Activated CD8-positive, alpha-beta T cell treated with anti-CD3 and anti-CD28 coated beads for 36 hours (primary cell): Measurements from ENCODE around the gene STKLD1. TPM values are rescaled to one million over a fixed set of nuclear protein-coding genes. Genes with fewer than 3 reads are reported as not detected.

ENCODE experiments used
- ATAC-seq: fragments of 200-7000 bp; cut with Tn5 transposase; one replicate; pipeline ENCODE4 v1.10.0; 2021; ENCODE audit warnings: mild to moderate bottlenecking, moderate library complexity
- CTCF ChIA-PET: fragments of 350-600 bp; sonication (Branson Sonifier 250); formaldehyde crosslinking; loops from one replicate; lab custom pipeline; 2021; ENCODE audit warnings: antibody characterized with exemption; lab: Charles Lee
- POLR2A ChIA-PET: fragments of 350-600 bp; sonication (Branson Sonifier 250); formaldehyde crosslinking; loops from one replicate; lab custom pipeline; 2021; ENCODE audit warnings: antibody characterized with exemption; lab: Charles Lee
- DNase-seq: peaks from one replicate; pipeline ENCODE4 v3.0.0-alpha.2; 2020
- H3K27ac Mint-ChIP-seq: one replicate; pipeline ENCODE4 v1.8.0; 2021; ENCODE audit warnings: mild to moderate bottlenecking, mixed read lengths
- H3K27me3 Mint-ChIP-seq: one replicate; pipeline ENCODE4 v1.8.0; 2021; ENCODE audit warnings: mixed read lengths
- H3K36me3 Mint-ChIP-seq: one replicate; pipeline ENCODE4 v1.8.0; 2021; ENCODE audit warnings: low read depth, mixed read lengths
- H3K4me1 Mint-ChIP-seq: one replicate; pipeline ENCODE4 v1.8.0; 2021; ENCODE audit warnings: low read depth, mixed read lengths
- H3K4me3 Mint-ChIP-seq: one replicate; pipeline ENCODE4 v1.8.0; 2021; ENCODE audit warnings: mild to moderate bottlenecking, moderate library complexity, mixed read lengths
- H3K9me3 Mint-ChIP-seq: one replicate; pipeline ENCODE4 v1.8.0; 2021; ENCODE audit warnings: mixed read lengths
- intact Hi-C: fragments of 100-400 bp; cut with micrococcal nuclease; formaldehyde crosslinking; loops from one replicate; pipeline ENCODE4 v1.10.0; 2022
- total RNA-seq, 2 experiments: library from RNA; stranded (reverse); gene quantifications; one replicate each; pipeline ENCODE4 v1.2.3, GENCODE V29; 2021
- TF ChIP-seq, protein P1 (sequence below): fragments of 200-600 bp; IDR thresholded peaks from one replicate; pipeline ENCODE4 v1.8.0; 2022; ENCODE audit warnings: antibody characterized with exemption, mild to moderate bottlenecking

The STKLD1 gene
- total RNA-seq, 2 experiments from 2014 or later = 0.45 to 0.52 TPM

- DNase-seq = no peak
- H3K27ac Mint-ChIP-seq = peak overlapping the region; percentile 98
- no peaks in the 10 kb centered on the region for H3K9me3 Mint-ChIP-seq
- intact Hi-C loops = no loop called here
- POLR2A ChIA-PET = interaction anchor here (1.5 to 28.8 kb wide), 2 partner anchors 9 to 19 kb away, joined by 5 to 872 read pairs; partner anchors contain the start of genes MED22, RPL7A, SURF1 and SURF2
- peak overlapping the region; percentile 79 for H3K4me3 Mint-ChIP-seq
- TF ChIP-seq, protein P1, sequence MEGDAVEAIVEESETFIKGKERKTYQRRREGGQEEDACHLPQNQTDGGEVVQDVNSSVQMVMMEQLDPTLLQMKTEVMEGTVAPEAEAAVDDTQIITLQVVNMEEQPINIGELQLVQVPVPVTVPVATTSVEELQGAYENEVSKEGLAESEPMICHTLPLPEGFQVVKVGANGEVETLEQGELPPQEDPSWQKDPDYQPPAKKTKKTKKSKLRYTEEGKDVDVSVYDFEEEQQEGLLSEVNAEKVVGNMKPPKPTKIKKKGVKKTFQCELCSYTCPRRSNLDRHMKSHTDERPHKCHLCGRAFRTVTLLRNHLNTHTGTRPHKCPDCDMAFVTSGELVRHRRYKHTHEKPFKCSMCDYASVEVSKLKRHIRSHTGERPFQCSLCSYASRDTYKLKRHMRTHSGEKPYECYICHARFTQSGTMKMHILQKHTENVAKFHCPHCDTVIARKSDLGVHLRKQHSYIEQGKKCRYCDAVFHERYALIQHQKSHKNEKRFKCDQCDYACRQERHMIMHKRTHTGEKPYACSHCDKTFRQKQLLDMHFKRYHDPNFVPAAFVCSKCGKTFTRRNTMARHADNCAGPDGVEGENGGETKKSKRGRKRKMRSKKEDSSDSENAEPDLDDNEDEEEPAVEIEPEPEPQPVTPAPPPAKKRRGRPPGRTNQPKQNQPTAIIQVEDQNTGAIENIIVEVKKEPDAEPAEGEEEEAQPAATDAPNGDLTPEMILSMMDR = no peak
- peaks cover 84% of the 10 kb centered on the region for H3K36me3 Mint-ChIP-seq
- CTCF ChIA-PET = interaction anchor here (1.1 kb wide), 1 partner anchor 17 kb away, joined by 4 read pairs; no protein-coding TSS in a partner anchor
- ATAC-seq = no peak
- H3K4me1 Mint-ChIP-seq = peaks cover 61% of the 10 kb centered on the region
- H3K27me3 Mint-ChIP-seq = no peaks in the 10 kb centered on the region
Measured at GRCh38 chr9:133368249-133368881, 7.8 kb upstream of the STKLD1 start.

DNA sequence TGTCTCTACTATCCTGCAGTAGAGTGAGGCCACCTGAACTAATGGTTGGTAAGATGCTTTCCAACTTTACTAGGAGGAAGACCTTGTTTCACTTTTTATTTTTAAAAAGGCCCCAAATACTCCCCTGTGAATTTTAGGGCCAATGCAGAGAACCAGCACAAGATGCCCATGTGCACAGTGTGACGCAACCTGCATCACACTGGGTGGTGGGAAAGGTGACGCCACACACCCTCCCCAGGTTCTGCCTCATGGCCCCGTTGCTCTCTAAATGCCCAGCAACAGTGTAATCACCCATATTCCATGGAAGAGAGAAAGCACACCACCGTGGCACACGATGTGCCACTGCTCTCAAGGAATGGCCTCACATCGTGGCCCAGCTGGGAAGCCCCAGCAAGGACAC, 6.7 kb upstream of the STKLD1 start:
- ATAC-seq (no peak), DNase-seq (no peak)
- peak overlapping the region; percentile 79 for H3K4me3 Mint-ChIP-seq
- no peaks in the 10 kb centered on the region for H3K27me3 Mint-ChIP-seq
- POLR2A ChIA-PET = interaction anchor here (3.9 to 28.8 kb wide), 2 partner anchors 20 to 47 kb away, joined by 33 to 872 read pairs; partner anchors contain the start of genes MED22, REXO4, RPL7A and SURF1
- H3K4me1 Mint-ChIP-seq = peaks cover 62% of the 10 kb centered on the region
- CTCF ChIA-PET = no interaction called here
- peaks cover 80% of the 10 kb centered on the region for H3K36me3 Mint-ChIP-seq
- TF ChIP-seq, protein P1 = no peak
- peak overlapping the region; percentile 98 for H3K27ac Mint-ChIP-seq
- no peaks in the 10 kb centered on the region for H3K9me3 Mint-ChIP-seq
- intact Hi-C loops = no loop called here

GRCh38 chr9:133369933-133370332, 6.2 kb upstream of the STKLD1 start:
- ATAC-seq = peak; percentile 5
- intact Hi-C loops = loop anchor here (2.0 to 10.0 kb wide), 2 partner anchors 17 to 115 kb away; no protein-coding TSS in a partner anchor
- Mint-ChIP-seq H3K4me3 (peak overlapping the region; percentile 79), H3K27ac (peak overlapping the region; percentile 98), H3K36me3 (peaks cover 84% of the 10 kb centered on the region), H3K4me1 (peaks cover 66% of the 10 kb centered on the region), H3K27me3 (no peaks in the 10 kb centered on the region), H3K9me3 (no peaks in the 10 kb centered on the region)
- TF ChIP-seq, protein P1 = no peak
- ChIA-PET CTCF (interaction anchor here (1.7 kb wide), 1 partner anchor 30 kb away, joined by 6 read pairs; no protein-coding TSS in a partner anchor), POLR2A (interaction anchor here (1.4 to 28.8 kb wide), 3 partner anchors 21 to 89 kb away, joined by 4 to 872 read pairs (median 33); partner anchors contain the start of genes CACFD1, MED22, REXO4 and RPL7A)
- DNase-seq = peak; percentile 70

- CTCF ChIA-PET = interaction anchor here (0.9 to 3.2 kb wide), 14 partner anchors 8 to 189 kb away, joined by 3 to 38 read pairs (median 6); partner anchors contain the start of genes SURF1 and SURF2
- peaks cover 66% of the 10 kb centered on the region for H3K4me1 Mint-ChIP-seq
- POLR2A ChIA-PET = interaction anchor here (0.6 to 28.8 kb wide), 8 partner anchors 8 to 330 kb away, joined by 3 to 872 read pairs (median 5); partner anchors contain the start of genes CACFD1, MED22, REXO4 and RPL7A
- TF ChIP-seq, protein P1 = no peak
- intact Hi-C loops = loop anchor here (2.0 to 10.0 kb wide), 2 partner anchors 18 to 114 kb away; no protein-coding TSS in a partner anchor
- H3K9me3 Mint-ChIP-seq = no peaks in the 10 kb centered on the region
- DNase-seq (peak; percentile 81), ATAC-seq (peak; percentile 53)
- H3K4me3 Mint-ChIP-seq = peak overlapping the region; percentile 79
- peaks cover 80% of the 10 kb centered on the region for H3K36me3 Mint-ChIP-seq
- no peaks in the 10 kb centered on the region for H3K27me3 Mint-ChIP-seq
- peak overlapping the region; percentile 98 for H3K27ac Mint-ChIP-seq
Measured at GRCh38 chr9:133370685-133371084, 5.5 kb upstream of the STKLD1 start.
